ENCODE results near the gene SYNE3.

The SYNE3 gene

DNA sequence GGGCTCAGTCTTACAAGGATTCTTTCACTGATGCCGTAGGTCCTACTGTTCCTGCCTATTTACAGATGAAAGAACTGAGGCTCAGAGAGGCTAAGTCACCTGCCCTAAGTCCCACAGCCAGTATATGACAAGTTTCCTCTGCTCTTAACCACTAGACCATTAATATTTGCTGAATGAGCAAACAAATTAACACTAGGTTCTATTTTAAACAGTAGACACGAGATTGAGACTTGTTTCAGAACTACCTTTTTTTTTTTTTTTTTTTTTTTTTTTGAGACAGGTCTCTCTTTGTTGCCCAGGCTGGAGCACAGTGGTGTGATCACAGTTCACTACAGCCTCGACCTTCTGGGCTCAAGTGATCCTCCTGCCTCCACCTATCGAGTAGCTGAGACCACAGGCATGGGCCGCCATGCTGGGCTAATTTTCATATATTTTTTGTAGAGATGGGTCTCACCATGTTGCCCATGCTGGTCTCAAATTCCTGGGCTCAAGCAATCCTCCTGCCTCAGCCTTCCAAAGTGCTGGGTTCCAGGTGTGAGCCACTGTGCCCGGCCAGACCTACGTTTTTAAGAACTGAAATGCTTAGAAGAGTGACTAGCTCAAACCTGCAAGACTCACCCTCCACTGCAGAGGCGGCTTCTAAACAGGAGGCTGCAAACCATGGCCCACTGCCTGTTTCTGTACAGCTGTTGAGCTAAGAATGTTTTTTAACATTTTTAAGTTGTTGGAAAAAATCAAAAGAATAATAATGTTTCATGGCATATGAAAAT is 12.9 kb downstream of the SYNE3 start:
- no peak for DNase-seq

GRCh38 chr14:95502381-95502950 is 14.0 kb downstream of the SYNE3 start:
- DNase-seq, result no peak

- DNase-seq, result peak; percentile 69 to 72
Measured at GRCh38 chr14:95500772-95501401, 15.6 kb downstream of the SYNE3 start.

DNA sequence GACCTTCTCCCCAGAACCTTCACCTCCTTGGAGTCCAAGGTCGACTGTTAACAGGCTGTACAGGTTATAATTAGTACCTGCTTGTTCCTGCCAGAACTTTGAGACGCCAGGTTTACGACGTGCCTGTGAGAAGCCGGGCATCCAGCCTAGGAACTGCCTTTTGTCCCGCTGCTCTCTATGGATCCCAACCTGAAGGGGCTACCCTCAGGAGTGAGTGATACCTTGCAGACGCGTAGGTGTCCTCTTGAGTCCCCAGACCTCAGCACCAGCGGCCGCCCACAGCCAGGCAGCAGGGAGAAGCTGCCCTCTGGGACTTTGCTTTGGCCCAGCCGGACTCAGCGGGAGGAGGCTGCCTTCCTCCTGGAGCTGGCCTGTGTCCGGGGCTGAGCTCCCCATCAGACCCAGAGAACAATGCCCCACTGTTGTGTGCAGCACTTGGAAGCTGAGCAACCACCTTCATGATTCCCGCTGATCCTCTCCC is 16.2 kb downstream of the SYNE3 start:
- DNase-seq, result peak; percentile 72 to 87

DNA sequence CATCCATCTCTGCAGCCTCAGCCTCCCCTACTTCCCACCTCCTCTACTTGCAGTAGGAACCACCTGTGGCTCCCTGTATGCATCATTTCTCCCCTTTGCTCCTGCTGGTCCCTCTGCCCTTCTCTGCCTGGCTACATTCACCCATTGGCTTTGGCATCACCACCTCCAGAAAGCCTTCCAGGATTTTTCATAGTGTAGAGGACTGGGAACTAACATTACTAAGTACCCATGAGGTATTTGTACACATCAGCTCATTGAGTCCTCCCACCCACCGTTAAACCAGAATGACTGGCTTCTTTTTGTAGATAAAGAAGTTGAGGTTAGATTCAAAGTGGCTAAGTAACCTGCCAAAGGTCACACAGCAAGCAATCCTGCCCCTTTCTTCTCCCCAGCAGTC is 17.1 kb downstream of the SYNE3 start:
- DNase-seq, result no peak

DNA sequence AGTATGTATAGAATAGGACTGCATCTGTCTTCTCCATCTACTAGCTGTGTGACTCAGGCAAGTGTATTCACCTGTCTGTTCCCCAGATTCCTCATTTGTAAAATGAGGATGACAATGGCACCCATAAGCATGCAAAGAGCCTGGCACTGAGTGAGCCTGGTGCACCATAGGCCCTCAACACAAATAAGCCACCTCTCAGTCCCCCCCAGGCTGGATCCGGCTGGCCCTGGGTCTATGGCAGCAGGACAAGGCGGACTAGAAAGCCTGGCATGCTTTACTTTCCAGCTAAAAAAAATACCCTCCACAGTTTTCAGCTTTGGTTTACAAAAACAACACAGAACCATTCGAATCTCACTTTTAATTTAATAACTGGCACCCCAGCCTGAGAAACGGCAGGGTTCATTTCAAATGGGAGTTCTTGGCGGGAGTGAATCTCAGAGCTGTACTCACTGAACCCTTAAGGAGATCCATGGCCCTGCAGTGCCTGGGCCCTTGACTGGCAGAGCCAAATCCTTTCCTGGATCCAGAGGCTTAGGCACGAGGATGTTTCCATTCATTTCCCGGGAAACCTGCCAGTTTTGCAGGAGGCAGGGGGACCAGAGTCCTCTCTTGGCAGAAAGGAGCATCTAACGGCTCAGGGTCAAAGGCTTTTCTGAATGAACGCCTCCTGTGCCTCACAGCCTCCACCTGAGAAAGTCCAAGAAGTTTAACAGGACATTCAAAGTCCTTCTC is 17.7 kb downstream of the SYNE3 start:
- peak; percentile 61 to 65 for DNase-seq

DNA sequence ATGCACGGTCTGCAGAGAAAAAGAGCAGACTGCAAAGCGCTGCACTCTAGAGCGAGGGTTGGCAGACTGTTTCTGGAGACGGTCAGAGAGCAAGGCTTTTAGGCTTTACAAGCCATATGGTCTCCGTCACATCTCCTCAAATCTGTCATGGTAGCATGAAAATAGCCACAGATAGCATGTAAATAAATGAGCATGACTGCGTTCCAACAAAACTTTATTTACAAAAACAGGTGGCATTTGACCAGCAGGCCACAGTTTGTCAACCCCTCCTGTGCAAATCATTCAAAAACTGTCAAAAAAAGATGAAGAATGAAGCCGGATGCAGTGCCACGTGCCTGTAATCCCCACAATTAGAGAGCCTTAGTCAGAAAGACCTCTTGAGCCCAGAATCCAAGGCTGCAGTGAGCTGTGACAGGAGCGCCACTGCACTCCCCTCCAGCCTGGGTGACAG is 18.9 kb downstream of the SYNE3 start:
- no peak for DNase-seq

- no peak for DNase-seq
Measured at GRCh38 chr14:95496690-95497259, 19.7 kb downstream of the SYNE3 start.

- no peak for DNase-seq
Measured at GRCh38 chr14:95496111-95496681, 20.3 kb downstream of the SYNE3 start.

GRCh38 chr14:95495538-95496025 is 20.9 kb downstream of the SYNE3 start:
- no peak for DNase-seq

DNA sequence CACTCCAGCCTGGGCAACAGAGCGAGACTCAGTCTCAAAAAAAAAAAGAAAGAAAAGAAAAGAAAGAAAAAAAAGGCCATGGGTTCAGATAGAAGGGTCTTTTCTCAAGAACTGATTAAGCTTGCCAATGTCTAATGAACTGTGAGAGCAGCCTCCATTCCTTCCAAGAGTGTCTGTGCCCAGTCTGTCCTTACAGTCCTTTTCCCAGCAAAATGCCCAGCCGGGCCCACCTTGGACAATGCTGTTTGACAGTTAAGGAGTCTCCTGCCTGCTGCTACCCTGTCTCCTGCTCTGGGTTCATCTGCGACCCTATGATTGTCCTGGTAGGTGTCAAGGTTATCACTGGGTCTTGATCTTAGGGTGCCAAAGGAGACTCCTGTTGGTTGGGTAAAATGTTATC is 21.4 kb downstream of the SYNE3 start:
- peak in 1 of 2 donors; percentile 32 for DNase-seq

DNA sequence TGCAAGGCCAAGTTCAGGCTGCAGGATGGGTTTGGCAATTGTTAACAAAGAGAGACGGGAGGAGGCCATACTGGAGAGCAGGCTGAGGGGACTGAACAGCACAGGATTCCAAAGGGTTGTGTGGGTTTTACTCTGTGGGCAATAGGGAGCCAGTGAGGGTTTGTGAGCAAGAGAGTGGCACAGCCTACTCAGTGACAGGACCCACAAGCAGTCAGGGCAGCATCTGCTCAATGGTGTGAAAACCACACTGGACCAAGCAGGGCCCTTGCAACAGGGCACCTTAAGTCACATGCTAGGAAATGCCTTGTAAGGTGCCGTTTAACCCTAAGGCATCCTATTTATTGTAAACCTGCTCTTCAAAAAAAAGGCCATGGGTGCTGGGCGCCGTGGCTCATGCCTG is 22.0 kb downstream of the SYNE3 start:
- DNase-seq, result no peak

DNA sequence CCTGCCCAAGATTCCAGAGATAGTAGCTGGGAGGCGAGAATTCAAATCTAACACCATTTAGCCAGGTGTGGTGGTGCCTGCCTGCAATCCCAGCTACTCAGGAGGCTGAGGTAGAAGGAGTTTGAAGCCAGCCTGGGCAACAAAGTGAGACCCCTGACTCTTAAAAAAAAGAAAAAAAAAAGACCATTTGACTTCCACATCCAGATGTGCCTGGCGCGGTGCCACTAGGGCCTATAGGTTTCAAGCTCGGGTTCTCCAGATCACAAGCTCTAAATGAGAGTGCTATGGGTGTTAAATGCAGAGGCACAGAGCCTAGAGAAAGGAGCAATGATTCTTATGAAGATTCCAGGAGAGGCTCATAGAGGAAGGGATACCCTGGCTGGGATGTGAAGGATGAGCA is 22.5 kb downstream of the SYNE3 start:
- no peak for DNase-seq

GRCh38 chr14:95493503-95493902 is 22.9 kb downstream of the SYNE3 start:
- no peak for DNase-seq

DNA sequence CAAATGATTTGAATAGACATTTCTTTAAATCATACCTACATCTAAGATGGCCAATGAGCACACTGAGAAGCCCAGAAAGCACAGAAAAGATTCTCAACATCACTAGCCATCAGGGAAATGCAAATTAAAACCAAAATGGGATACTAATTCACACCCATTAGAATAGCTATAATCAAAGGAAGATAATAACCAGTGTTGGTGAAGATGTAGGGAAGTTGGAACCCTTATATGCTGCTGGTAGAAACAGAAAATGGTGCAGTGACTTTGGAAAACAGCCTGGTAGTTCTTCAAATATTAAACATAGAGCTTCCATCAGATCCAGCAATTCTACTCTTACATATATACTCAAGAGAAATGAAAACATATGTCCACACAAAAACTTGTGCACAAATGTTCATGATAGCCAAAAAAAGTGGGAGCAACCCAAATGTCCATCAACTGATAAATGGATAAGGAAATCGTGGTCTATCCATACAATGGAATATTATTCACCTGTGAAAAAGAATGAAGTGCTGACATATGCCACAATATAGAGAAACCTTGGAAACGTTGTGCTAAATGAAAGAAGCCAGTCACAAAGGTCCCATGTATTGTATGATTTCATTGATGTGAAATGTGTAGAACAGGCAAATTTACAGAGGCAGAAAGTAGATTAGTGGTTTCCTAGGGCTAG is 24.4 kb downstream of the SYNE3 start:
- DNase-seq, result no peak

- no peak for DNase-seq
Measured at GRCh38 chr14:95490727-95491451, 25.6 kb downstream of the SYNE3 start.

GRCh38 chr14:95490138-95490509 is 26.3 kb downstream of the SYNE3 start:
- DNase-seq, result no peak

DNA sequence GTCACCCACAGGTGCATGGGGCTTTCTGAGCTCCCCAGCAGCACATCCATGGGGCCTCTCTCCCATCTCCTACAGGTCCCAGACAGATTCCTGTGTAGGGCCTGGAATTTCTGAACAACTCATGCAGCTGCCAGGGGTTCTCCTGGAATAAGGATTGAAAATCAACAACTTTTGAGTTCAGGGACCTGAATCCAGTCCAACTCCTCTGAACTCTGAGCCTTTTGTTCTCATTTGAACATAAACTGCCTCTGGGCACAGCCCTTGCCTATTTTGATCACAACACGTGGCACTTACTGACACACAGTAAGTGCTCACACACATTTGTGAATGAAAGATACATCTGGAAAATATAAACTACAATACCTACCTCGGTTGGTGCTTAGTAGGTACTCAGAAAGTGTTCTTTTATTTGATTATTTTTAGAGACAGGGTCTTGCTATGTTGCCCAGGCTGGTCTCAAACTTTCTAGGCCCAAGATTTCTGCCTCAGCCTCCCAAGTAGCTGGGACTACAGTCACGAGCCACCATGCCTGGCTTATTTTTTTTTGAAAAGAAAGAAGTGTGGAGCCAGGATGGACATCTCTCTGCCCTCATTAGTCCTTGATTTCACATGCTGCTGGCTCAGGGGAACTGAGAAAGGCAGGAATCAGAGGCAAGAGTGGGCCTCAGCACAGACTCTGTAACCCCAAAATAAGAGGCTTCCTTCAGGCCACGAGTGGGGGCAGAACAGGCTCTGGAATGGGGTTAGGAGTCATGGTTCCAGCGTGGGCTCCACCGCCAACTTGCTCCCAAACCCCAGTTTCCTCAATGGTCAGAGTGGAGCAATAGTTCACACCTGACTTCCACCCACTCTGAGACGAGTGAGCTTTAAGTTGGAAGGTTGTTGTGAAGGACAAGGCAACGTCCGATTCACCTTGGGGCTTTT is 27.0 kb downstream of the SYNE3 start:
- no peak for DNase-seq

DNA sequence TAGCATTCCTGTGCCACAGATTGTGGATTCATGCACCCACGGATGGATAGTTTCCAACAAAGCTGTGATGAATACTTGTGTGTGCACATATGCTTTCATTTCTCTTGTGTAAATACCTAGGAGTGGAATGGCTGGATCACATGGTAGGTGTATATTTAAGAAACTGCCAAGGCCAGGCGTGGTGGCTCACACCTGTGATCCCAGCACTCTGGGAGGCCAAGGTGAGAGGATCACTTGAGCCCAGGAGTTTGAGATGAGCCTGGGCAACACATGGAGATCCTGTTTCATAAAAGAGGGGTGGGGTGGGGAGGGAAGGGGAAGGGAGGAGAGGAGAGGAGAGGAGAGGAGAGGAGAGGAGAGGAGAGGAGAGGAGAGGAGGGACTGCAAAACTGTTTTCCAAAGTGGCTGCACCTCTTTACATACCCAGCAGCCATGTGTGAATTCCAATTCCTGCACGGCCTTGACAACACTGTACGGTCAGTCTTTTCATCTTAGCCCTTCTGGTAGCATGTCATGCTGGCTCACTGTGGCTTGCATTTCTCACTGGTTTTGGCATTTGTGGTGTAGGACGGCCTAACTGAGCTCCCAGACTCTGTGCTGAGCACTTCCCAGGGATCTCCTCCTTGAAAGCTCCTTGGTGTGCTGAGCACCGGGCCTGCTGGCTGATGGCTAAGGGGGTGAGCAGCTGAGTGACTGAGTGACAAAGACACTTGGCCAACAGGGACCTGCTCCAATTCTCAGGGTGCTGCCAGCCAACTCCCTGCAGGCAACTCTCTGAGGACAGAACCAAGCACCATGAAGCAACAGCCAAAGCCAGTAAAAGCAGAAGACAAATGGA is 27.9 kb downstream of the SYNE3 start:
- peak; percentile 39 to 51 for DNase-seq
